HFF-Myc (cell line): ENCODE results near the gene NEDD4L.

ENCODE experiments used
- DNase-seq: peaks from one replicate; pipeline ENCODE4 v3.0.0-alpha.2; 2011; ENCODE audit warnings: low read depth; ENCODE audit errors: extremely low read depth
- H3K4me3 ChIP-seq: replicated peaks from 2 replicates; pipeline ENCODE4 v1.5.1; 2011; ENCODE audit warnings: low read depth, mild to moderate bottlenecking, control low read depth, low read length
- CTCF ChIP-seq: IDR thresholded peaks from 2 replicates; pipeline ENCODE4 v1.5.1; 2012; ENCODE audit warnings: mild to moderate bottlenecking, low read depth, low read length, control low read depth; ENCODE audit errors: missing control alignments

The NEDD4L gene

GRCh38 chr18:58051765-58052460 lies 7.9 kb downstream of the NEDD4L start:
- no peak for DNase-seq
- no peak for TF ChIP-seq CTCF
- H3K4me3 ChIP-seq, result no peak overlapping the region

GRCh38 chr18:58052960-58053359 lies 8.9 kb downstream of the NEDD4L start:
- DNase-seq, result no peak
- TF ChIP-seq CTCF, result no peak
- no peak overlapping the region for H3K4me3 ChIP-seq

- no peak for DNase-seq
- no peak overlapping the region for H3K4me3 ChIP-seq
- TF ChIP-seq CTCF, result no peak
These were observed 10.2 kb downstream of the NEDD4L start for GRCh38 chr18:58054041-58054781.

- DNase-seq, result no peak
- no peak overlapping the region for H3K4me3 ChIP-seq
- no peak for TF ChIP-seq CTCF
These were observed 12.0 kb downstream of the NEDD4L start for GRCh38 chr18:58055890-58056558.

GRCh38 chr18:58056852-58057251 lies 12.8 kb downstream of the NEDD4L start:
- no peak overlapping the region for H3K4me3 ChIP-seq
- no peak for TF ChIP-seq CTCF
- DNase-seq, result no peak

- no peak for TF ChIP-seq CTCF
- DNase-seq, result no peak
- no peak overlapping the region for H3K4me3 ChIP-seq
These were observed 13.4 kb downstream of the NEDD4L start for GRCh38 chr18:58057291-58057965.
